Measurements from ENCODE around the gene RIBC1.

RIBC1 gene

GRCh38 chrX:53438174-53438831 lies 15.6 kb downstream of the RIBC1 start:
- no peak for TF ChIP-seq CTCF (IDR thresholded peaks at IDR 0.05)
- no peaks in the 10 kb centered on the region for H3K9me3 ChIP-seq (ENCODE audit: control insufficient read depth, low read length)
- H3K4me3 ChIP-seq (ENCODE audit: low read depth, low read length) = no peak overlapping the region
- no peak overlapping the region for H2AFZ ChIP-seq
- no peaks in the 10 kb centered on the region for H3K4me1 ChIP-seq
- H3K4me2 ChIP-seq (ENCODE audit: low read length) = no peak overlapping the region
- H3K36me3 ChIP-seq (ENCODE audit: control insufficient read depth, insufficient read depth, low read length) = no peaks in the 10 kb centered on the region
- no peak overlapping the region for H3K27ac ChIP-seq
- no peak overlapping the region for H3K9ac ChIP-seq
- no peaks in the 10 kb centered on the region for H3K27me3 ChIP-seq (ENCODE audit: control insufficient read depth, insufficient read depth, low read length)
- H3K79me2 ChIP-seq = peaks cover 3% of the 10 kb centered on the region

- H3K36me3 ChIP-seq (ENCODE audit: control insufficient read depth, insufficient read depth, low read length) = no peaks in the 10 kb centered on the region
- no peak overlapping the region for H3K4me3 ChIP-seq (ENCODE audit: low read depth, low read length)
- no peak overlapping the region for H3K4me2 ChIP-seq (ENCODE audit: low read length)
- H3K27ac ChIP-seq = no peak overlapping the region
- no peak overlapping the region for H2AFZ ChIP-seq
- H3K79me2 ChIP-seq = peaks cover 3% of the 10 kb centered on the region
- H3K4me1 ChIP-seq = no peaks in the 10 kb centered on the region
- no peaks in the 10 kb centered on the region for H3K27me3 ChIP-seq (ENCODE audit: control insufficient read depth, insufficient read depth, low read length)
- H3K9me3 ChIP-seq (ENCODE audit: control insufficient read depth, low read length) = no peaks in the 10 kb centered on the region
- no peak for TF ChIP-seq CTCF (IDR thresholded peaks at IDR 0.05)
- H3K9ac ChIP-seq = no peak overlapping the region
Observed at GRCh38 chrX:53438832-53439230, 16.2 kb downstream of the RIBC1 start.

- Histone ChIP-seq H3K79me2 (peaks cover 3% of the 10 kb centered on the region), H3K27me3 (ENCODE audit: control insufficient read depth, insufficient read depth, low read length) (no peaks in the 10 kb centered on the region), H3K9ac (no peak overlapping the region), H3K9me3 (ENCODE audit: control insufficient read depth, low read length) (no peaks in the 10 kb centered on the region), H3K36me3 (ENCODE audit: control insufficient read depth, insufficient read depth, low read length) (no peaks in the 10 kb centered on the region), H2AFZ (peak overlapping the region; percentile 62), H3K4me1 (no peaks in the 10 kb centered on the region), H3K27ac (no peak overlapping the region), H3K4me3 (ENCODE audit: low read depth, low read length) (no peak overlapping the region), H3K4me2 (ENCODE audit: low read length) (no peak overlapping the region)
- no peak for TF ChIP-seq CTCF (IDR thresholded peaks at IDR 0.05)
Observed at GRCh38 chrX:53440101-53440500, 17.4 kb downstream of the RIBC1 start.

GRCh38 chrX:53440621-53441517 lies 18.2 kb downstream of the RIBC1 start:
- Histone ChIP-seq H3K4me1 (no peaks in the 10 kb centered on the region), H3K4me2 (ENCODE audit: low read length) (peak overlapping the region; percentile 76), H2AFZ (peak overlapping the region; percentile 62), H3K9ac (no peak overlapping the region), H3K79me2 (no peaks in the 10 kb centered on the region), H3K36me3 (ENCODE audit: control insufficient read depth, insufficient read depth, low read length) (no peaks in the 10 kb centered on the region), H3K27ac (no peak overlapping the region), H3K4me3 (ENCODE audit: low read depth, low read length) (peak overlapping the region; percentile 52), H3K9me3 (ENCODE audit: control insufficient read depth, low read length) (no peaks in the 10 kb centered on the region), H3K27me3 (ENCODE audit: control insufficient read depth, insufficient read depth, low read length) (no peaks in the 10 kb centered on the region)
- no peak for TF ChIP-seq CTCF (IDR thresholded peaks at IDR 0.05)
